Right cardiac atrium (tissue), 5 donors: Measurements from ENCODE around the gene HMGN3. TPM values are rescaled to one million over a fixed set of nuclear protein-coding genes. Genes with fewer than 3 reads are reported as not detected.
A peak's percentile ranks its signal among the peaks of the same experiment; 100 is the strongest.

Source experiments
- ATAC-seq, 2 donors: fragments of 200-7000 bp; cut with Tn5 transposase; one replicate each; pipeline versions ENCODE4 v1.8.0 to v1.9.1; 2020; ENCODE audit warnings: moderate library complexity in 2 of 2, mild to moderate bottlenecking in 1 of 2
- DNase-seq, 3 donors: peaks; one replicate each; pipeline ENCODE4 v3.0.0-alpha.2; 2020
- H3K27ac ChIP-seq: one replicate; pipeline ENCODE4 v1.5.1; 2013; ENCODE audit warnings: mild to moderate bottlenecking, low read length, control low read depth, moderate library complexity
- H3K27me3 ChIP-seq: one replicate; pipeline ENCODE4 v1.6.1; 2013; ENCODE audit not compliant: control insufficient read depth, insufficient read depth
- H3K4me1 ChIP-seq: one replicate; pipeline ENCODE4 v1.6.1; 2013; ENCODE audit warnings: low read length; ENCODE audit not compliant: control insufficient read depth, insufficient read depth
- H3K4me3 ChIP-seq: one replicate; pipeline ENCODE4 v1.5.1; 2013; ENCODE audit warnings: low read length, control low read depth
- H3K9me3 ChIP-seq: one replicate; pipeline ENCODE4 v1.6.1; 2013; ENCODE audit warnings: low read length; ENCODE audit not compliant: control insufficient read depth
- WGBS: extraction: QIAGEN DNeasy Blood & Tissue Kit; methylation state at CpG from one replicate; pipeline ENCODE4 v1.1.7; 2013; 5-methylcytosine and 5-hydroxymethylcytosine counted together
- intact Hi-C, 4 donors: fragments of 100-400 bp; cut with DNase I; formaldehyde crosslinking; loops; one replicate each; pipeline versions ENCODE4 v1.11.0 to v1.14.0; 2022 to 2023
- polyA plus RNA-seq: library from polyadenylated mRNA; stranded (reverse); fragments of 200-250 nt; gene quantifications from one replicate; pipeline ENCODE4 v1.2.3, GENCODE V29; 2013
- total RNA-seq, 4 donors: library from RNA; stranded (reverse); fragmentation: NEBNext Ultra II Directional; extraction: Animal tissue kit (Norgen Biotek cat#: 25700); gene quantifications; one replicate each; pipeline ENCODE4 v1.2.1, GENCODE V29; 2021
- donor health status: healthy with polysubstance abuse.
- donor health status: DM: no; HTN: yes; CAD: no.
- donor health status: DM: no; HTN: no; CAD: no.
- donor health status: DM: no; HTN: yes; CAD: no; lungs with severe emphysema.
- donor health status: DM: yes; HTN: yes; CAD: no.

HMGN3 gene
- total and polyA plus RNA-seq, 5 donors: 131 to 246 (median 173) TPM

DNA sequence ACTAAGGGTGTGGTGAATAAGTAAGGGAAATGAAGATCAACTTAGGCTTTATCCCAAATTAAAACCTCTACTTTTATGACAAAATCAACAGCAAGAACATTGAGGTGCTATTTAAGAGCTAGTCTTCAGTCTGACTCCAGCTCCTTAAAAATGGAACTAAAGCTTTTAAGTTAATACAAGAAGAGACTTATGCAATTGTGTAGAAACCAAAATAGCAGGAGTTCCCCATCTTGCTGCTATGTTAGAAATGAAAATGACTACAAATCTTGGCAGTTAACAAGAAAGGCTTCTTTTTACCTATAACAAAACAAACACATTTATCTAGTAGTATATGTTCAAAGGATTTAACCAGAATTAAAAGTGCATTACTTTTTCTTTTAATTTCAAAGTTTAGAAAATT, 25.7 kb downstream of the HMGN3 start:
- Histone ChIP-seq H3K9me3 (no peaks in the 10 kb centered on the region), H3K4me3 (no peak overlapping the region), H3K4me1 (peaks cover 4% of the 10 kb centered on the region), H3K27me3 (no peaks in the 10 kb centered on the region), H3K27ac (no peak overlapping the region)
- ATAC-seq (no peak), DNase-seq (no peak)
- intact Hi-C loops: no loop called here

DNA sequence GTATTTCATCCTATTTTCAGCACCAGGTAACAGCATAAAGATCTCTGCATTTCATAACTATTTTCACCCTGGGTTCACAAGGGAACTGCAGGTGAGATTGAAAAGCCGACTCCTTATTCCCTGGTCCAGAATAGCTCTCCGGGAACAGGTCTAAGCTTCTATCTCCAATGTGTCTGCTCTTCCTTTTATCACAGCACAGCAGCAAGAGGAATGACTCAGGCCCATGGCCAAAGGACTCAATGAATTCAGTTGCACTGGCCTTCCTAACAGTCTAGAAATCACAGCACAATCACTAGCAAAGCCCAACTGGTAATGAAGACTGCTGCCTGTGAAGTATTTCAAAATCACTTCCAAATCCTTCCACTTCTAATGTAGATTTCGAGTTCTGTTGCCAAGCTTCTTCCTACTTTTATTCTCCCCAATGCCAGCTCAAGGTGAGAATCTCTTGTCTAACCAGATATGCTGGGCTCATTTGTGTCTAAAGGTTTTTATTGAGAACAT, 30.7 kb downstream of the HMGN3 start:
- Histone ChIP-seq H3K4me3 (no peak overlapping the region), H3K4me1 (no peaks in the 10 kb centered on the region), H3K27me3 (no peaks in the 10 kb centered on the region), H3K9me3 (no peaks in the 10 kb centered on the region), H3K27ac (peak overlapping the region; percentile 32)
- DNase-seq (no peak), ATAC-seq (peak; percentile 49 to 56)
- 68% methylated on average over 3 of the region's 3 CpGs for WGBS
- intact Hi-C loops: no loop called here

DNA sequence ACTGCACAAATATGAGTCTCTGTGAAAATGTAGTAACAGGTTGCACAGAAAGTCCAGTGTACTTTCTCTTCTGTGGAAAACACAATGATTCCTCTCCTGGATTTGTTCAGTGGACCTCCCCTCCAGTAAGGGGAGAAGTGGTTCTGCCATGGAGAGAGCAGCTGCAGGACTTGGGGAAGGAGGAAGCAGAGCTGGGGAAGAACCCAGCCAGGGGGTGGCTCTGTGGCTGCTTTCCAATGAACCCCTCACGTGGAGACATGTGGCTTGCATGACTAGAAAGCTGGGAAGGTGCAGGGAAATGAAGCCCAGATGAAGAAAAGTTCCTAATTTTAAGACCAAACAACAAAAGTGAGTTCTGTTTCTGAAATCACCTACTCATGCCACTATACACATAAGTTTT, 31.9 kb downstream of the HMGN3 start:
- no peak for ATAC-seq
- no peaks in the 10 kb centered on the region for H3K9me3 ChIP-seq
- no peak overlapping the region for H3K4me3 ChIP-seq
- no peaks in the 10 kb centered on the region for H3K4me1 ChIP-seq
- intact Hi-C loops: no loop called here
- 70% methylated on average over 1 of the region's 1 CpG for WGBS
- no peak overlapping the region for H3K27ac ChIP-seq
- DNase-seq: peak in 1 of 3 donors; percentile 40
- no peaks in the 10 kb centered on the region for H3K27me3 ChIP-seq

DNA sequence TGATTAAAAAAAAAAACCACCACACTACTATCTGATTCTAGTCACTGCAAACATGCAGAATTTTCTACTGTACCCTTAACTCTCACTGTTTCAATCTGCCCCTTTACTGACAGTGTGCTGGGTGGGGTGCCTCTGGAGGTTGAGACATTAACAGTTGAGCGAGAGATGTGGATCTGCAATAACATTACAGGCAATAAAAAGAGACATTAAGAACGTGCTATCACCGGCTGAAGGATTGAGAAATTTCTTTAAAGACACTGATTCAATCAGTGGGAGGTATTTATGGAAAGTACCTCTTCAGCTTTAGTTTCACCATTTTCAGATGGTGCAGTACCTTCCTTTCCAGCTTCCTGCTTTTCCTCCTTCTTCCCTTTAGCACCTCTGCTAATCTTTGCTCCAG, 32.5 kb downstream of the HMGN3 start:
- ATAC-seq (no peak), DNase-seq (no peak)
- H3K27ac ChIP-seq: no peak overlapping the region
- H3K9me3 ChIP-seq: no peaks in the 10 kb centered on the region
- 86% methylated on average over 3 of the region's 3 CpGs for WGBS
- H3K4me1 ChIP-seq: no peaks in the 10 kb centered on the region
- H3K27me3 ChIP-seq: no peaks in the 10 kb centered on the region
- intact Hi-C loops: no loop called here
- H3K4me3 ChIP-seq: no peak overlapping the region

DNA sequence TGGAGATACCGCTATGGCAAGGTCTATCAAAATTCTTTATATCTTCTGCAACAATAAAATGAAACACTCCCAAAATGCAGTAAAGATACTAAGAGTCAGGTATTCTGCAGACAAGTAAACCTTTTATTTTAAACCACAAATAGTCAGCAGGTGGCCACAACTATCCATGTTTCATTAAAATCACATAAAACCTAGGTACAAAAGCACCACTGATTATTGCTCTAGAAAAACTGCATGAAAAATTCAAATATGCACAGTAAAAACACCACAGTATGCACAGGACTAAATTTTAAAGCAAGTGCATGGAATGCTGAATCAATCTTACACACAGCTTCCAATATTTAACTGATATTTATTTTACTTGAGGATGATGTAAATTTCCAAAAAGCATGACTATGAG, 33.3 kb downstream of the HMGN3 start:
- no peaks in the 10 kb centered on the region for H3K4me1 ChIP-seq
- no peak overlapping the region for H3K27ac ChIP-seq
- no peak overlapping the region for H3K4me3 ChIP-seq
- H3K27me3 ChIP-seq: no peaks in the 10 kb centered on the region
- no peaks in the 10 kb centered on the region for H3K9me3 ChIP-seq
- no peak for ATAC-seq
- intact Hi-C loops: no loop called here
- 94% methylated on average over 1 of the region's 1 CpG for WGBS
- no peak for DNase-seq

DNA sequence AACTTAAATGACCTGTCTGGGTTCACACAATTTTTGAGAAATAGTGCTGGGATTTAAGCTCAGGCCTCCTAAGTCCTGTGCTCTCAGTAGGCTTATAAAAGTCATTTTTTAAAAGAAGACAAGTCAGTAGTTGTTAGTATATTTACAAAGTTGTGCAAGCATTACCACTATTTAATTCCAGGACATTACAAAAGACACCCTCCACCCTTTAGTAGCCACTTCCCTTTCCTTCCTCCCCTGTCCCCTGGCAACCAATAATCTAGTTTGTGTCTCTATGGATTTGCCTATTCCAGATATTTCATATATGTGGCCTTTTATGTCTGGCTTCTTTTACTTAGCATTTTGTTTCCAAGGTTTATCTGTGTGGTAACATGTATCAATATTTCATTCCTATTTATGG, 37.6 kb downstream of the HMGN3 start:
- Histone ChIP-seq H3K27ac (no peak overlapping the region), H3K4me1 (no peaks in the 10 kb centered on the region), H3K4me3 (no peak overlapping the region), H3K27me3 (no peaks in the 10 kb centered on the region), H3K9me3 (no peaks in the 10 kb centered on the region)
- DNase-seq: no peak
- peak; percentile 26 to 48 for ATAC-seq
- intact Hi-C loops: no loop called here

DNA sequence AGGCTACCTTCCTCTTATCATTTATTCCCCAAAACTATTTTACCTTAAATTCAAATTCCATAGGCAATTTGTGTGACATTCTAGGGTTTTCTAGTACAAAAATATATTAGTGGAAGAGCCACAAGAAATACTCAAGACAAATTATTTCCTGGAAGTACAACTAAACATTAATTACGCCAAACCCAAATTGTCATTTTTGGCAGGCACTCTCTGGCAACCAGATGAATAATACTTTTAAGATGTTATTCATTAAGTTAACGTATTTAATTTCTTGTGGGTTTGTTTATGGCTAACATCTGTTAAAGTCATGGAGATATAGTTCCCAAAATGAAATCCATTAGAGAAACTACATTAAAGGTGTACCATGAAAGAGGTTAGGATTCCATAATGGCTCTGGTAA, 40.5 kb downstream of the HMGN3 start:
- Histone ChIP-seq H3K27me3 (no peaks in the 10 kb centered on the region), H3K27ac (no peak overlapping the region), H3K4me3 (no peak overlapping the region), H3K9me3 (no peaks in the 10 kb centered on the region), H3K4me1 (no peaks in the 10 kb centered on the region)
- no peak for ATAC-seq
- intact Hi-C loops: no loop called here
- 65% methylated on average over 2 of the region's 2 CpGs for WGBS
- DNase-seq: no peak

DNA sequence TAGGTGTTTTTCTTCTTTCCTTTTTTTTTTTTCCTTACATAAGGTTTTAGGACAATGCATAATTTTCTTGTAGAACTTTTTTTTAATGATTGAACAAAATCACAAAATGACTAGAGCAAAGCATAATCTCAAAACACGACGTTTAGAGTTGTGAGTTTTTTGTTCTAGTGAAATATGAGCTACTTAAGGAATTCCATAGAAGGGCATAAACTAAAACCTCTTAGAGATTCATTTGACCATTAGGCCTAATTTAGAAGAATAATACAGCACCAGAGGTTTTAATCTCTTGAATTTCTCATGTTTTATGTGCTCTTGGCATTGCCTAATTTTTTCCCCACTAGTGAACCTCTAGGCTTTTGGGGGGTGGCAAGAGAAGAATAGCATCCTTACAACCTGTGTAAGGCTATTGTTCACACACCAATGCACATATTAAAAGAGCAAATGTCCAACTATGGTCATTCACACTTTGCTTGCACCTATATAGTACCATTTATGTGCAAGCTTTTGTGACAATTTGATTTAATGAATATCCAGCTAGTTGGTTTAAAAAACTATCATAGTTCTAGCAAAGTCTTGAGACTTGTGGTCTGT, 44.6 kb downstream of the HMGN3 start:
- Histone ChIP-seq H3K4me1 (no peaks in the 10 kb centered on the region), H3K27ac (no peak overlapping the region), H3K4me3 (no peak overlapping the region), H3K27me3 (no peaks in the 10 kb centered on the region), H3K9me3 (no peaks in the 10 kb centered on the region)
- 54% methylated on average over 2 of the region's 2 CpGs for WGBS
- intact Hi-C loops: no loop called here
- no peak for DNase-seq
- ATAC-seq: no peak

DNA sequence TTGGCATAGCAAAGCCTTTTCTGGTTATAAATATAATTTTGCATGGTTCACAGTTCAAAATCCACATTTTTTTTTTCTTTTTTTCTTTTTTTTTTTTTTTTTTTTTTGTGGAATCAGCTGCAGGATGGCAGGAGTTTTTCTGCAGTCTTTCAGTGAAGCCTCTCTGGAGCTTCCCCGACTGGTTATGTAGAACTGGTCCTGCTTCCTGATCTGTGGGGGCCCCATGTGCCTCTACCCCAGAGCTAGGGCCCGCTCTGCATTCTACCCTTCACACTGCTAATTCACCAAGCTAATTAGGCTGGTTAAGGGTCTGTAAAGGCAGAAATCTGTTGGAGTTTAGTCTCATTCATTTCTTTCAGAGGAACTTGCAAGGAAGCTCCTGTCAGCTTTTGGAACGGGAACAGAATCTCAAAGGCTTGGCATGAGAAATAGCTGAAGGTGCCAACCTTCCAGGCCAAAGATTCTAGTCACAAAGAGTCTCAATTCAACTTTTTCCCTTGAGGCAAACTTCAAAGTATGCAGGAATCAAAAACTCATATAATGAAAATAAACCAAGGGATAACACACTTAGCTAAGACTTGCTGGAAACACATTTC, 45.5 kb downstream of the HMGN3 start:
- DNase-seq (no peak), ATAC-seq (no peak)
- intact Hi-C loops: no loop called here
- Histone ChIP-seq H3K27me3 (no peaks in the 10 kb centered on the region), H3K4me1 (no peaks in the 10 kb centered on the region), H3K4me3 (no peak overlapping the region), H3K9me3 (no peaks in the 10 kb centered on the region), H3K27ac (no peak overlapping the region)
- 46% methylated on average over 3 of the region's 3 CpGs for WGBS

DNA sequence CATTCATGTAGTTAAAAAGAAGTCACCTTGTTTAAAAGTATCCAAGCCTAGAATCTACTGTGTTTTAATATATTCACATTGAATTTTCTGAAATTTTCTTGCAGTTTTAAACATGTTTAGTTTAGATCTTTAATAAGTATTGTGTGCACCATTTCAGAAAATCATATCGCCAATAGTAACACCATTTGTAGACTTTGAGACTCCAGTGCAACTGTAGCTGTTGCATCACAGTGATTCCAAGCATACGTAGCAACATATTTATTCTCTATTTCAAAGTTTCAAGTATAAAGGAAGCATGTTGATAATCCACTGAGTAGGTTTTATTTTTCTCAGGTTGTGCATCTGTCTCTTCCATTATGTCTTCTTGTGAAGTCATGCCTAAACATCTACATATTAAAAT, 46.4 kb downstream of the HMGN3 start:
- H3K4me3 ChIP-seq: no peak overlapping the region
- DNase-seq: no peak

DNA sequence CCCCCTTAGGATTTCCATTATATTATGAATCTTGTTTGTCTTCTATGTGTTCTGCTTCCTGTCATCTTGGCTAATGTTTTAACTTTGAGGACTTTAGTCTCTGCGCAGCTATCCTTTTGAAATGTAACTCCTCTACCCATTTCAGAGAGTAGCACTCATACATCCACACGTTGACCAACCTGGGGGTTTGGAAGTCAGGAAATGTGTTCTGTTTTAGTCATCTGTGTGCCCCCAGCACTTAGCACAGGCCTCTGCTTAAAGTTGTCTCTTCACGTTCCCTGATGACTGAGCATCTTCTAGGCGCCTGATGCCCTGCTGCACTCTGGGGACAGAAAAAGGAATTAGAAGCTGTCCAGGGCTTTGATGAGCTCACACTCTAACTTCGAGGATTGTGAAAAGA, 47.9 kb downstream of the HMGN3 start:
- ATAC-seq (no peak), DNase-seq (no peak)
- Histone ChIP-seq H3K4me3 (no peak overlapping the region), H3K4me1 (no peaks in the 10 kb centered on the region), H3K9me3 (no peaks in the 10 kb centered on the region), H3K27me3 (no peaks in the 10 kb centered on the region), H3K27ac (no peak overlapping the region)
- intact Hi-C loops: no loop called here
- 67% methylated on average over 5 of the region's 5 CpGs for WGBS

More for the DNA sequence above, 46.4 kb downstream of the HMGN3 start:
- Histone ChIP-seq H3K27ac (no peak overlapping the region), H3K27me3 (no peaks in the 10 kb centered on the region), H3K4me1 (no peaks in the 10 kb centered on the region), H3K9me3 (no peaks in the 10 kb centered on the region)
- ATAC-seq: no peak
- WGBS: 83% methylated on average over 2 of the region's 2 CpGs
- intact Hi-C loops: no loop called here

DNA sequence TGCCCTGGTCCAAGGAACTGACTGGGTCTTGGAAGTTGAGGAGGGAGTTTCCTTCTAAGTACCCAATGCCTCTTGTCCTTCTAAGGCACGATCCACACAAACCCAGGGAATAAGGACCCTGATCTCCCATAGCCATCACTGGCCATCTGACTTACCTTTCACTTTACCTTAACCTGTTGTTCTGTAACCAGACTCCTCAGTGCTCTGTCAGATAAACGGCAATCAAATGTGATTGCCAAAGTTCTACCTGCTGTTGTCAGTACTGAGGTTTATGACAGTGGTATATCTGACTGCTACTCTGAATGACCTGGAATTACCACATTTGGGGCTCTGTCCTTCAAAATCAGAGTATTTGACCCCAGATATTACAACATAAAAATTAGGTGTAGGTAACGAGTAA, 49.8 kb downstream of the HMGN3 start:
- H3K4me3 ChIP-seq: no peak overlapping the region
- 92% methylated on average over 3 of the region's 3 CpGs for WGBS
- H3K9me3 ChIP-seq: no peaks in the 10 kb centered on the region
- ATAC-seq (no peak), DNase-seq (no peak)
- no peak overlapping the region for H3K27ac ChIP-seq
- H3K4me1 ChIP-seq: no peaks in the 10 kb centered on the region
- H3K27me3 ChIP-seq: no peaks in the 10 kb centered on the region
- intact Hi-C loops: no loop called here
